Gastrocnemius medialis (tissue), 4 donors: ENCODE measurements around the gene PKMYT1. TPM values are rescaled to one million over a fixed set of nuclear protein-coding genes. Genes with fewer than 3 reads are reported as not detected.

Source experiments
- ATAC-seq, 2 donors: fragments of 150-250 bp; one replicate each; pipeline ENCODE4 v1.9.1; 2016
- DNase-seq, 2 donors: peaks; one replicate each; pipeline ENCODE4 v3.0.0-alpha.2; 2019
- H3K27ac ChIP-seq, 4 donors: fragments of 200-600 bp; sonication (generic); 1 replicate in 1 of 4; 2 replicates in 3 of 4; pipeline ENCODE4 v1.5.1; 2016 to 2018; ENCODE audit warnings: mild to moderate bottlenecking in 2 of 4, moderate library complexity in 1 of 4
- H3K27me3 ChIP-seq, 3 donors: fragments of 200-600 bp; sonication (generic) in 2 of 3; 1 replicate in 1 of 3; 2 replicates in 2 of 3; pipeline versions ENCODE4 v1.5.1 to v1.6.0; 2016 to 2019; ENCODE audit warnings: mild to moderate bottlenecking in 1 of 3, moderate library complexity in 1 of 3
- H3K36me3 ChIP-seq, 2 donors: fragments of 200-600 bp; sonication (generic) in 1 of 2; one replicate each; pipeline ENCODE4 v1.5.1; 2017 to 2018
- H3K4me1 ChIP-seq, 2 donors: fragments of 200-600 bp; sonication (generic) in 1 of 2; one replicate each; pipeline ENCODE4 v1.5.1; 2016 to 2017; ENCODE audit warnings: mild to moderate bottlenecking in 2 of 2
- H3K4me3 ChIP-seq, 4 donors: fragments of 200-600 bp; sonication (generic) in 3 of 4; 1 replicate in 1 of 4; 2 replicates in 3 of 4; pipeline ENCODE4 v1.5.1; 2016 to 2019; ENCODE audit warnings: mild to moderate bottlenecking in 2 of 4
- H3K9me3 ChIP-seq, 3 donors: fragments of 200-600 bp; sonication (generic) in 2 of 3; 1 replicate in 1 of 3; 2 replicates in 2 of 3; pipeline ENCODE4 v1.5.1; 2016 to 2019
- POLR2A ChIP-seq, 2 donors: fragments of 450-650 bp; IDR thresholded peaks; one replicate each; pipeline ENCODE4 v1.6.1; 2017; ENCODE audit warnings: antibody characterized with exemption in 2 of 2, mild to moderate bottlenecking in 2 of 2, moderate library complexity in 2 of 2
- in situ Hi-C, 4 donors: fragments of 200-750 bp; cut with MboI; loops; one replicate each; pipeline versions ENCODE4 v1.15.0 to v1.8.0; 2017; ENCODE audit warnings: low sequenced_read_pairs in 4 of 4
- intact Hi-C: fragments of 100-400 bp; cut with DNase I; formaldehyde crosslinking; loops from one replicate; pipeline ENCODE4 v1.15.1; 2023; ENCODE audit warnings: low total_unique reads
- total RNA-seq, 4 donors: library from RNA; depleted of rRNA; stranded (reverse); fragments of >200 nt; gene quantifications; one replicate each; pipeline versions ENCODE4 v1.1.0 to v1.2.3, GENCODE V29; 2016
- TF ChIP-seq, protein P1 (sequence below), 5 experiments: fragments of 450-650 bp in 3 of 5; fragments of 200-600 bp in 2 of 5; sonication (generic) in 2 of 5; IDR thresholded peaks in 4 of 5; conservative IDR thresholded peaks in 1 of 5; 1 replicate in 4 of 5; 2 replicates in 1 of 5; pipeline ENCODE4 v1.5.1; 2016 to 2019; ENCODE audit warnings: antibody characterized with exemption in 5 of 5, mild to moderate bottlenecking in 3 of 5, moderate library complexity in 3 of 5

PKMYT1 gene
- total RNA-seq, 4 donors from 2014 or later: 1.4 to 2.4 TPM; not detected in 2

DNA sequence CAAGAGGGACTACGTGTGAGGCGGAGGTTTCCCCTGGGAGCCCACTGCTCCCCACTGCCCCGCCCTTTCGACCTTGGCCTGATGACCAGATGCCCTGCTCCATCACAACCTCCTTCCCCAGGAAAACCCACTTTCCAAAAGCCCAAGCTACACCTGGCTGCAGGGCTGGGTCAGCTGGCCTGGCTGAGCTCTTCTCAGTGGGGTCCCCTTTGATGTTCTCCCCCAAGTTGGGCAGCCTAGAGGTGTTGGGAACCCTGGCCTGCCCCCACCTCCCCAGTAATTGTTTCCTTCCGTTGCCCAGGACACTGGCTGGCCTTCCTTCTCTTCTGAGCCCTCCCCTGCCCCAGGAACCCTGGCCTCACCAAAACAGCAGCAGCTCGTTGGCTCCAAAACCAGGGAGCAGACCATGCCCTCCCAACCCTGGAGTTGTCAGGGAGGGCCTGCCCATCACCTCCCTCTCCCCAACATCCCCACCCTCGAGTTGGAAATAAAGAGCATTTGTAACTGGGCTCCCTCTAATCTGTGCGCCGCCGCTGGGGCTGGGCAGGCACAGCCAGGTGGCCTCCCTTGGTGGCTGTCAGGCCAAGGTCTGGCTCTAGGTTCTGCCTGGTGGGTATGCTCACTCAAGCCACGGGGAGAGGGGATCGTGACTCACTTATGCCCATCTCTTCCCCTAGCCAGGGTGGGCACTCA, 33.9 kb upstream of the PKMYT1 start:
- DNase-seq: no peak
- H3K27me3 ChIP-seq: peaks cover 40 to 54% (median 45%) of the 10 kb centered on the region in 3 donors
- no peaks in the 10 kb centered on the region for H3K4me1 ChIP-seq
- no peak for ATAC-seq
- no peak for TF ChIP-seq POLR2A (IDR thresholded peaks at IDR 0.05)
- TF ChIP-seq, protein P1, sequence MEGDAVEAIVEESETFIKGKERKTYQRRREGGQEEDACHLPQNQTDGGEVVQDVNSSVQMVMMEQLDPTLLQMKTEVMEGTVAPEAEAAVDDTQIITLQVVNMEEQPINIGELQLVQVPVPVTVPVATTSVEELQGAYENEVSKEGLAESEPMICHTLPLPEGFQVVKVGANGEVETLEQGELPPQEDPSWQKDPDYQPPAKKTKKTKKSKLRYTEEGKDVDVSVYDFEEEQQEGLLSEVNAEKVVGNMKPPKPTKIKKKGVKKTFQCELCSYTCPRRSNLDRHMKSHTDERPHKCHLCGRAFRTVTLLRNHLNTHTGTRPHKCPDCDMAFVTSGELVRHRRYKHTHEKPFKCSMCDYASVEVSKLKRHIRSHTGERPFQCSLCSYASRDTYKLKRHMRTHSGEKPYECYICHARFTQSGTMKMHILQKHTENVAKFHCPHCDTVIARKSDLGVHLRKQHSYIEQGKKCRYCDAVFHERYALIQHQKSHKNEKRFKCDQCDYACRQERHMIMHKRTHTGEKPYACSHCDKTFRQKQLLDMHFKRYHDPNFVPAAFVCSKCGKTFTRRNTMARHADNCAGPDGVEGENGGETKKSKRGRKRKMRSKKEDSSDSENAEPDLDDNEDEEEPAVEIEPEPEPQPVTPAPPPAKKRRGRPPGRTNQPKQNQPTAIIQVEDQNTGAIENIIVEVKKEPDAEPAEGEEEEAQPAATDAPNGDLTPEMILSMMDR (IDR thresholded peaks at IDR 0.05 in 4 of 5, conservative IDR thresholded peaks at IDR 0.05 in 1 of 5): no peak
- in situ Hi-C loops: no loop called here
- H3K9me3 ChIP-seq: no peaks in the 10 kb centered on the region
- intact Hi-C loops: no loop called here
- H3K36me3 ChIP-seq: no peaks in the 10 kb centered on the region
- H3K4me3 ChIP-seq: no peak overlapping the region
- no peak overlapping the region for H3K27ac ChIP-seq

DNA sequence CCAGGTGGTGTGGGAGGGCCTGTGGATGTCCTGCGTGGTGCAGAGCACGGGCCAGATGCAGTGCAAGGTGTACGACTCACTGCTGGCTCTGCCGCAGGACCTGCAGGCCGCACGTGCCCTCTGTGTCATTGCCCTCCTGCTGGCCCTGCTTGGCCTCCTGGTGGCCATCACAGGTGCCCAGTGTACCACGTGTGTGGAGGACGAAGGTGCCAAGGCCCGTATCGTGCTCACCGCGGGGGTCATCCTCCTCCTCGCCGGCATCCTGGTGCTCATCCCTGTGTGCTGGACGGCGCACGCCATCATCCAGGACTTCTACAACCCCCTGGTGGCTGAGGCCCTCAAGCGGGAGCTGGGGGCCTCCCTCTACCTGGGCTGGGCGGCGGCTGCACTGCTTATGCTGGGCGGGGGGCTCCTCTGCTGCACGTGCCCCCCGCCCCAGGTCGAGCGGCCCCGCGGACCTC, 33.3 kb upstream of the PKMYT1 start:
- no peaks in the 10 kb centered on the region for H3K9me3 ChIP-seq
- no peak overlapping the region for H3K4me3 ChIP-seq
- no peaks in the 10 kb centered on the region for H3K36me3 ChIP-seq
- H3K27ac ChIP-seq: no peak overlapping the region
- DNase-seq: no peak
- no peaks in the 10 kb centered on the region for H3K4me1 ChIP-seq
- intact Hi-C loops (no loop called here), in situ Hi-C loops (no loop called here)
- no peak for ATAC-seq
- peaks cover 38 to 48% (median 42%) of the 10 kb centered on the region in 3 donors for H3K27me3 ChIP-seq
- no peak for TF ChIP-seq POLR2A (IDR thresholded peaks at IDR 0.05)
- TF ChIP-seq, protein P1 (IDR thresholded peaks at IDR 0.05 in 4 of 5, conservative IDR thresholded peaks at IDR 0.05 in 1 of 5): no peak

DNA sequence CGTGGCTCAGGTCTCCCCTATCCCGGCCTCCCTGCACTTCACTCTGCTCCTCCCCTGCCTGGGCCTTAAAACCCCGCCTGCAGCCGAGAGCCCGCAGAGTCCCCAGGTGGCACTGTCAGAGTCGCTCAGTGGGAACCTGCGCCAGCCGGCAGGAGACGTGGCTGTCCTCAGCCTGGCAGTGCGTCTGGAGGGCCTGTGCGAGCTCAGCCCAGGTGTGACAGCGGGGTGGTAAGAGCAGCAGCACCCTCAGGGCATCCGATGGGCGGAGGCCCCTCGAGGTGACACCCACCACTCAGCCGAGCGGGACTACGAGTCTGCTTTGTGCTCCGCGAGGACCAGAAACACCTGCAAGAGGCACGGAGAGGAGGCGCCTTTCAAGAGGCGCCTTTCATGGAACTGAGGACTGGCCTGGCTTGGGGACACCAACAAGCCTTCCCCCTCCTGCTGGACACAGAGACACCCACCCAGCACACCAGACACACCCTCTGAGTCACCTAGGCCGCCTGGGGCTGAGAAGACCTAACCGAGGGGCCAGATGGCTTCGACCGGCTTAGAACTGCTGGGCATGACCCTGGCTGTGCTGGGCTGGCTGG, 32.7 kb upstream of the PKMYT1 start, which contains the start of gene CLDN9:
CLDN9 (plus strand) TSS at position 96 of the 593 bp plus-strand sequence; CDS start at position 536, 440 bp downstream.
- TF ChIP-seq POLR2A (IDR thresholded peaks at IDR 0.05): no peak
- TF ChIP-seq, protein P1 (IDR thresholded peaks at IDR 0.05 in 4 of 5, conservative IDR thresholded peaks at IDR 0.05 in 1 of 5): no peak
- no peak within 1 kb of the TSS for H3K27ac ChIP-seq
- H3K36me3 ChIP-seq: no peaks in the 10 kb centered on the region
- in situ Hi-C loops: no loop called here
- DNase-seq (no peak), ATAC-seq (no peak)
- no peak within 1 kb of the TSS for H3K4me3 ChIP-seq
- H3K9me3 ChIP-seq: no peaks in the 10 kb centered on the region
- no peaks in the 10 kb centered on the region for H3K4me1 ChIP-seq
- intact Hi-C loops: no loop called here
- H3K27me3 ChIP-seq: peaks cover 34 to 44% (median 36%) of the 10 kb centered on the region in 3 donors

DNA sequence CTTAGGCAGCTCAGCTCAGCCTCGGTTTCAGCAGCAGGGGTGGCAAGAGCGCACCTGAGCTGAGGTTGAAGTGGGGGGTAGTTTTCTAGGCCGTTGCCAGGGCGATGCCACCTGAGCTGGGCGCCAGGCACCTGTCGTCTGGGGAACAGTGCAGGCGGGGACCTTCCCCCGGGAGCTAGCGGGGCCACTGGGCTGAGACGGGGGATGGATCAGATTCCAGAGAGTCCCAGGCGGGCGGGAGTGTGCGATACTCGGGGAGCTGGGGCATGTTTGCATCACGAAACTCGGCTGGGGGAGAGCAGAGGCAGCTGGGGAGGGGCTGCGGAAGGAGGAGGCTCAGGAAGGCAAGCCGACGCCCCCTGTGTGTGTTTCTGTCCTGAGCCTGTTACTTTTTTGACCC, 32.0 kb upstream of the PKMYT1 start:
- intact Hi-C loops (no loop called here), in situ Hi-C loops (no loop called here)
- ATAC-seq: no peak

More for the DNA sequence above, 32.0 kb upstream of the PKMYT1 start:
- no peaks in the 10 kb centered on the region for H3K4me1 ChIP-seq
- H3K27me3 ChIP-seq: peaks cover 27 to 37% (median 32%) of the 10 kb centered on the region in 3 donors
- DNase-seq: no peak
- H3K4me3 ChIP-seq: no peak overlapping the region
- H3K27ac ChIP-seq: no peak overlapping the region
- TF ChIP-seq POLR2A (IDR thresholded peaks at IDR 0.05): no peak
- TF ChIP-seq, protein P1 (IDR thresholded peaks at IDR 0.05 in 4 of 5, conservative IDR thresholded peaks at IDR 0.05 in 1 of 5): no peak
- H3K9me3 ChIP-seq: no peaks in the 10 kb centered on the region
- H3K36me3 ChIP-seq: peaks cover 0 to 2% of the 10 kb centered on the region in 2 donors
